Esophagus squamous epithelium (tissue), 5 donors: Measurements from ENCODE around the gene TM9SF1. TPM values are rescaled to one million over a fixed set of nuclear protein-coding genes. Genes with fewer than 3 reads are reported as not detected.

Source experiments
- DNase-seq: peaks from one replicate; lab custom pipeline; 2025; lab: John Stamatoyannopoulos, UW
- H3K27ac ChIP-seq, 4 donors: fragments of 200-600 bp; sonication (generic); one replicate each; pipeline ENCODE4 v1.5.1; 2016 to 2019; ENCODE audit warnings: mild to moderate bottlenecking in 1 of 4
- H3K27me3 ChIP-seq, 4 donors: fragments of 200-600 bp; sonication (generic); 1 replicate in 3 of 4; 2 replicates in 1 of 4; pipeline versions ENCODE4 v1.5.1 to v1.6.0; 2017 to 2021; ENCODE audit warnings: antibody characterized with exemption in 1 of 4
- H3K36me3 ChIP-seq, 3 donors: fragments of 200-600 bp; sonication (generic); one replicate each; pipeline ENCODE4 v1.5.1; 2016 to 2019
- H3K4me1 ChIP-seq, 3 donors: fragments of 200-600 bp; sonication (generic); one replicate each; pipeline ENCODE4 v1.5.1; 2017 to 2019
- H3K4me3 ChIP-seq, 4 donors: fragments of 200-600 bp; sonication (generic); 1 replicate in 3 of 4; 2 replicates in 1 of 4; pipeline ENCODE4 v1.5.1; 2016 to 2019; ENCODE audit warnings: mild to moderate bottlenecking in 2 of 4, moderate library complexity in 1 of 4
- H3K9me3 ChIP-seq, 3 donors: fragments of 200-600 bp; sonication (generic); one replicate each; pipeline ENCODE4 v1.5.1; 2016 to 2019
- CTCF ChIP-seq, 6 experiments: fragments of 450-650 bp in 4 of 6; fragments of 200-600 bp in 2 of 6; sonication (generic) in 2 of 6; IDR thresholded peaks; one replicate each; pipeline ENCODE4 v1.5.1; 2016 to 2019; ENCODE audit warnings: antibody characterized with exemption in 6 of 6, mild to moderate bottlenecking in 4 of 6, moderate library complexity in 4 of 6
- POLR2A ChIP-seq, 4 donors: fragments of 450-650 bp; IDR thresholded peaks; one replicate each; pipeline ENCODE4 v1.6.1; 2017; ENCODE audit warnings: antibody characterized with exemption in 4 of 4, mild to moderate bottlenecking in 4 of 4, moderate library complexity in 3 of 4
- WGBS, 2 donors: methylation state at CpG; one replicate each; pipeline ENCODE4 v1.1.5; 2018; 5-methylcytosine and 5-hydroxymethylcytosine counted together
- intact Hi-C: fragments of 100-400 bp; cut with DNase I; formaldehyde crosslinking; loops from one replicate; pipeline ENCODE4 v1.15.0; 2022
- total RNA-seq, 4 donors: library from RNA; depleted of rRNA; stranded (reverse); fragments of >200 nt; gene quantifications; one replicate each; pipeline ENCODE4 v1.1.0, GENCODE V29; 2016
- donor health status: DM: yes; HTN: yes; CAD: no.

The TM9SF1 gene
- total RNA-seq, 4 donors from 2014 or later: 36.4 to 51.3 (median 44.6) TPM

GRCh38 chr14:24157331-24157730, 37.9 kb downstream of the TM9SF1 start:
- no peaks in the 10 kb centered on the region for H3K9me3 ChIP-seq
- DNase-seq: no peak
- WGBS, 2 donors: 68 to 81% methylated on average over 5 to 12 of the region's 12 CpGs
- H3K4me3 ChIP-seq: no peak overlapping the region
- peaks cover 34 to 84% (median 43%) of the 10 kb centered on the region in 3 donors for H3K36me3 ChIP-seq
- no peaks in the 10 kb centered on the region for H3K27me3 ChIP-seq
- H3K4me1 ChIP-seq: peaks cover 12 to 34% (median 13%) of the 10 kb centered on the region in 3 donors
- H3K27ac ChIP-seq: peak overlapping the region in 2 of 4 donors; percentile 6 to 31
- TF ChIP-seq POLR2A (IDR thresholded peaks at IDR 0.05): no peak
- TF ChIP-seq CTCF (IDR thresholded peaks at IDR 0.05): no peak
- intact Hi-C loops: no loop called here

- Histone ChIP-seq H3K36me3 (peaks cover 36 to 88% (median 45%) of the 10 kb centered on the region in 3 donors), H3K27ac (peak overlapping the region in 2 of 4 donors; percentile 6 to 31)
- intact Hi-C loops: no loop called here
These were observed 38.4 kb downstream of the TM9SF1 start for GRCh38 chr14:24156840-24157239.

GRCh38 chr14:24155100-24155499, 40.1 kb downstream of the TM9SF1 start:
- intact Hi-C loops: no loop called here
- no peaks in the 10 kb centered on the region for H3K9me3 ChIP-seq
- no peak overlapping the region for H3K4me3 ChIP-seq
- TF ChIP-seq POLR2A (IDR thresholded peaks at IDR 0.05): no peak
- TF ChIP-seq CTCF (IDR thresholded peaks at IDR 0.05): no peak
- H3K27me3 ChIP-seq: no peaks in the 10 kb centered on the region
- peaks cover 0 to 14% (median under 1%) of the 10 kb centered on the region in 3 donors for H3K4me1 ChIP-seq
- peaks cover 42 to 98% (median 57%) of the 10 kb centered on the region in 3 donors for H3K36me3 ChIP-seq
- no peak overlapping the region for H3K27ac ChIP-seq
- no peak for DNase-seq
- 94 to 98% methylated on average over 6 to 7 of the region's 10 CpGs for WGBS, 2 donors

More at GRCh38 chr14:24156840-24157239, 38.4 kb downstream of the TM9SF1 start:
- TF ChIP-seq POLR2A (IDR thresholded peaks at IDR 0.05) (no peak), CTCF (IDR thresholded peaks at IDR 0.05) (no peak)
- H3K27me3 ChIP-seq: no peaks in the 10 kb centered on the region
- WGBS, 2 donors: 83 to 85% methylated on average over 1 of the region's 1 CpG
- H3K9me3 ChIP-seq: no peaks in the 10 kb centered on the region
- H3K4me1 ChIP-seq: peaks cover 7 to 29% (median 8%) of the 10 kb centered on the region in 3 donors
- H3K4me3 ChIP-seq: no peak overlapping the region
- DNase-seq: no peak

GRCh38 chr14:24151404-24152080, 43.7 kb downstream of the TM9SF1 start:
- no peak overlapping the region for H3K27ac ChIP-seq
- H3K36me3 ChIP-seq: peaks cover 30 to 83% (median 46%) of the 10 kb centered on the region in 3 donors
- no peaks in the 10 kb centered on the region for H3K27me3 ChIP-seq
- TF ChIP-seq POLR2A (IDR thresholded peaks at IDR 0.05) (no peak), CTCF (IDR thresholded peaks at IDR 0.05) (no peak)
- H3K9me3 ChIP-seq: no peaks in the 10 kb centered on the region
- intact Hi-C loops: no loop called here
- no peak overlapping the region for H3K4me3 ChIP-seq
- WGBS, 2 donors: 89 to 96% methylated on average over 7 to 10 of the region's 16 CpGs
- H3K4me1 ChIP-seq: peaks cover 8 to 28% (median 9%) of the 10 kb centered on the region in 3 donors
- no peak for DNase-seq

- Histone ChIP-seq H3K27ac (no peak overlapping the region), H3K27me3 (no peaks in the 10 kb centered on the region), H3K4me3 (no peak overlapping the region), H3K4me1 (peaks cover 9 to 31% (median 10%) of the 10 kb centered on the region in 3 donors), H3K36me3 (peaks cover 30 to 77% (median 40%) of the 10 kb centered on the region in 3 donors), H3K9me3 (no peaks in the 10 kb centered on the region)
- TF ChIP-seq CTCF (IDR thresholded peaks at IDR 0.05): no peak
- TF ChIP-seq POLR2A (IDR thresholded peaks at IDR 0.05): no peak
- intact Hi-C loops: no loop called here
- 67 to 92% methylated on average over 3 to 7 of the region's 9 CpGs for WGBS, 2 donors
- no peak for DNase-seq
These were observed 44.2 kb downstream of the TM9SF1 start for GRCh38 chr14:24150993-24151392.
